ENCODE measurements around the gene MAD1L1. TPM values are rescaled to one million over a fixed set of nuclear protein-coding genes. Genes with fewer than 3 reads are reported as not detected.
"Not testable (repeated sequence)": the region's sequence is repeated elsewhere in the genome, so short reads cannot be mapped to it uniquely, and the experiment has no call there.

MAD1L1 gene
- total and polyA plus RNA-seq, 8 donors = 12.8 to 469 (median 27.3) TPM

- H3K9me3 ChIP-seq = no peaks in the 10 kb centered on the region
Observed at GRCh38 chr7:1977876-1978441, 254.8 kb downstream of the MAD1L1 start.

GRCh38 chr7:1977059-1977875, 255.5 kb downstream of the MAD1L1 start:
- H3K4me1 ChIP-seq = no peaks in the 10 kb centered on the region
- H3K27ac ChIP-seq = no peak overlapping the region
- 93 to 96% (median 93%) methylated on average over 33 to 44 of the region's 44 CpGs for WGBS, 5 donors
- intact Hi-C loops (cut with DNase I; ENCODE audit: low total_unique reads) = no loop called here
- peaks cover 0 to 69% (median 45%) of the 10 kb centered on the region in 4 donors for H3K36me3 ChIP-seq
- H3K9me3 ChIP-seq = no peaks in the 10 kb centered on the region
- DNase-seq = no peak
- H3K27me3 ChIP-seq = no peaks in the 10 kb centered on the region
- no peak for TF ChIP-seq POLR2A (IDR thresholded peaks at IDR 0.05)
- H3K4me3 ChIP-seq = no peak overlapping the region

More at GRCh38 chr7:1977876-1978441, 254.8 kb downstream of the MAD1L1 start:
- TF ChIP-seq CTCF (IDR thresholded peaks at IDR 0.05) (no peak), POLR2A (IDR thresholded peaks at IDR 0.05) (no peak), EP300 (IDR thresholded peaks at IDR 0.05) (no peak), POLR2AphosphoS5 (IDR thresholded peaks at IDR 0.05) (no peak)
- Histone ChIP-seq H3K27ac (no peak overlapping the region), H3K27me3 (no peaks in the 10 kb centered on the region), H3K4me1 (no peaks in the 10 kb centered on the region), H3K4me3 (no peak overlapping the region), H3K36me3 (peaks cover 0 to 66% (median 45%) of the 10 kb centered on the region in 4 donors)
- intact Hi-C loops (cut with DNase I; ENCODE audit: low total_unique reads) = no loop called here
- 89 to 98% (median 93%) methylated on average over 11 to 15 of the region's 15 CpGs for WGBS, 5 donors
- no peak for DNase-seq

GRCh38 chr7:1976521-1976920, 256.2 kb downstream of the MAD1L1 start:
- H3K9me3 ChIP-seq; H3K27me3 ChIP-seq; H3K4me3 ChIP-seq; H3K27ac ChIP-seq; intact Hi-C loops (cut with DNase I; ENCODE audit: low total_unique reads); DNase-seq; H3K4me1 ChIP-seq: not testable (repeated sequence)
- H3K36me3 ChIP-seq = peaks cover 0 to 69% (median 45%) of the 10 kb centered on the region in 4 donors
- 92 to 97% (median 96%) methylated on average over 8 of the region's 8 CpGs for WGBS, 5 donors

GRCh38 chr7:1975581-1975980, 257.2 kb downstream of the MAD1L1 start:
- H3K9me3 ChIP-seq = no peaks in the 10 kb centered on the region
- DNase-seq = no peak

GRCh38 chr7:1975179-1975578, 257.6 kb downstream of the MAD1L1 start:
- Histone ChIP-seq H3K4me1 (no peaks in the 10 kb centered on the region), H3K36me3 (peaks cover 0 to 64% (median 42%) of the 10 kb centered on the region in 4 donors), H3K4me3 (no peak overlapping the region), H3K9me3 (no peaks in the 10 kb centered on the region), H3K27ac (no peak overlapping the region), H3K27me3 (no peaks in the 10 kb centered on the region)
- WGBS, 5 donors = 82 to 97% (median 94%) methylated on average over 4 to 7 of the region's 7 CpGs
- TF ChIP-seq EP300 (IDR thresholded peaks at IDR 0.05) (no peak), POLR2AphosphoS5 (IDR thresholded peaks at IDR 0.05) (no peak), POLR2A (IDR thresholded peaks at IDR 0.05) (no peak), CTCF (IDR thresholded peaks at IDR 0.05) (no peak)
- no peak for DNase-seq
- intact Hi-C loops (cut with DNase I; ENCODE audit: low total_unique reads) = no loop called here

More at GRCh38 chr7:1975581-1975980, 257.2 kb downstream of the MAD1L1 start:
- H3K27me3 ChIP-seq = no peaks in the 10 kb centered on the region
- peaks cover 0 to 68% (median 45%) of the 10 kb centered on the region in 4 donors for H3K36me3 ChIP-seq
- no peak overlapping the region for H3K4me3 ChIP-seq
- H3K4me1 ChIP-seq = no peaks in the 10 kb centered on the region
- TF ChIP-seq POLR2A (IDR thresholded peaks at IDR 0.05) (no peak), EP300 (IDR thresholded peaks at IDR 0.05) (no peak), CTCF (IDR thresholded peaks at IDR 0.05) (no peak), POLR2AphosphoS5 (IDR thresholded peaks at IDR 0.05) (no peak)
- no peak overlapping the region for H3K27ac ChIP-seq
- 89 to 97% (median 94%) methylated on average over 12 of the region's 12 CpGs for WGBS, 5 donors
- intact Hi-C loops (cut with DNase I; ENCODE audit: low total_unique reads) = no loop called here
